ENCODE results near the gene NPM3. TPM values are rescaled to one million over a fixed set of nuclear protein-coding genes. Genes with fewer than 3 reads are reported as not detected.

The NPM3 gene
- total and polyA plus RNA-seq, 2 of the 13 experiments (the other 11 are each of a cell fraction or from before 2014, with no cell fraction given) = 47.6 to 129 TPM

- TF ChIP-seq ZNF496 (CRISPR knock-in tag; IDR thresholded peaks at IDR 0.05; ENCODE audit: insufficient replicate concordance) = no peak
- TF ChIP-seq ZBTB46 (CRISPR knock-in tag; IDR thresholded peaks at IDR 0.05; ENCODE audit: borderline replicate concordance) = no peak
- TF ChIP-seq TFE3 (CRISPR knock-in tag; IDR thresholded peaks at IDR 0.05) = no peak
- no peak for TF ChIP-seq NCOA1 (CRISPR knock-in tag; IDR thresholded peaks at IDR 0.05)
- TF ChIP-seq MXD1 (CRISPR knock-in tag; IDR thresholded peaks at IDR 0.05) = no peak
- no peak for TF ChIP-seq REXO4 (CRISPR knock-in tag; IDR thresholded peaks at IDR 0.05; ENCODE audit: borderline replicate concordance)
- no peak for TF ChIP-seq ZMYM4 (CRISPR knock-in tag; IDR thresholded peaks at IDR 0.05)
- no peak for TF ChIP-seq ZNF260 (CRISPR knock-in tag; IDR thresholded peaks at IDR 0.05; ENCODE audit: borderline replicate concordance, low read depth)
- TF ChIP-seq ZNF607 (CRISPR knock-in tag; IDR thresholded peaks at IDR 0.05; ENCODE audit: borderline replicate concordance) = no peak
Observed at GRCh38 chr10:101766306-101766705, 16.9 kb downstream of the NPM3 start (continued).

Measured in HepG2 (cell line).